Osteoblast (primary cell): ENCODE data around the gene ADGRB3. TPM values are rescaled to one million over a fixed set of nuclear protein-coding genes. Genes with fewer than 3 reads are reported as not detected.

Experiments
- DNase-seq: peaks from one replicate; pipeline ENCODE4 v3.0.0; 2011; ENCODE audit warnings: low spot score, mixed read lengths; ENCODE audit not compliant: insufficient read length; ENCODE audit errors: missing footprints
- H2AFZ ChIP-seq: 2 replicates; pipeline ENCODE4 v1.6.0; 2011; ENCODE audit warnings: mild to moderate bottlenecking, low read length
- H3K27ac ChIP-seq: 2 replicates; pipeline ENCODE4 v1.5.1; 2011; ENCODE audit warnings: mild to moderate bottlenecking, low read depth, low read length, moderate library complexity
- H3K27me3 ChIP-seq: 2 replicates; pipeline ENCODE4 v1.6.0; 2012; ENCODE audit warnings: mild to moderate bottlenecking, control low read depth, inconsistent platforms, low read length, moderate library complexity; ENCODE audit not compliant: insufficient read depth
- H3K36me3 ChIP-seq: 2 replicates; pipeline ENCODE4 v1.5.1; 2011; ENCODE audit warnings: mild to moderate bottlenecking, low read length, control low read depth, moderate library complexity; ENCODE audit not compliant: insufficient read depth
- H3K4me1 ChIP-seq: 2 replicates; pipeline ENCODE4 v1.5.1; 2011; ENCODE audit warnings: mild to moderate bottlenecking, low read length, control low read depth, moderate library complexity; ENCODE audit not compliant: insufficient read depth
- H3K4me2 ChIP-seq: 2 replicates; pipeline ENCODE4 v1.6.0; 2011; ENCODE audit warnings: mild to moderate bottlenecking, low read length; ENCODE audit not compliant: insufficient read depth
- H3K4me3 ChIP-seq: fragments of 200-600 bp; sonication (generic); 3 replicates; pipeline ENCODE4 v1.5.1; 2012; ENCODE audit warnings: mild to moderate bottlenecking, low read length, inconsistent platforms; ENCODE audit not compliant: insufficient read depth
- H3K79me2 ChIP-seq: 2 replicates; pipeline ENCODE4 v1.6.0; 2012; ENCODE audit warnings: mild to moderate bottlenecking, low read length, control low read depth, inconsistent platforms; ENCODE audit not compliant: insufficient read depth
- H3K9me3 ChIP-seq: 2 replicates; pipeline ENCODE4 v1.5.1; 2011; ENCODE audit warnings: low read depth, low read length, control low read depth
- H4K20me1 ChIP-seq: 2 replicates; pipeline ENCODE4 v1.6.0; 2012; ENCODE audit warnings: mild to moderate bottlenecking, low read length, control low read depth; ENCODE audit not compliant: insufficient read depth
- total RNA-seq: library from RNA; depleted of rRNA; stranded (reverse); fragments of >200 nt; gene quantifications from 2 replicates; pipeline ENCODE4 v1.2.3, GENCODE V29; 2012
- TF ChIP-seq, protein P1 (sequence below): IDR thresholded peaks from 2 replicates; pipeline ENCODE4 v1.5.1; 2011; ENCODE audit warnings: mild to moderate bottlenecking, low read depth, low read length, moderate library complexity; ENCODE audit errors: extremely low read depth

The ADGRB3 gene
- total RNA-seq, 1 donor = not detected

DNA sequence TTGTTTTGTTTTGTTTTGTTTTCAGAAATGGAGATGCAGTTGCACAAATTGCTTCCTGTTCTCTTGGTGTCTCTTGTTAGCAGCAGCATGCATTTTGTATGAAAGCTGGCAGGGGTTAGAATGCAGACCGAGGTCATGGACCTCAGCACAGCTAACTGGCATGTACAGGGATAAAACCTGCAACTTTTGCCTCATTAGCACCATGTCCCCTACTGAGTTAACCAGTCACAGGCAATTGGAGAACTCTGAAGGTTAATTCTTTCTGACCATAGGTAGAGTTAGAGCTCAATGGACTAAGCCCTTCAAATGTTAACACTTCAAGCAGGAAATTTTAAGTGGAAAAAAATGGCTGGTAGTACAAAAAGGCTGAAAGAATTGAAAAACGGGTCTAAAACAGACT lies 377.1 kb downstream of the ADGRB3 start:
- no peaks in the 10 kb centered on the region for H3K27me3 ChIP-seq
- H3K9me3 ChIP-seq = no peaks in the 10 kb centered on the region
- no peaks in the 10 kb centered on the region for H3K36me3 ChIP-seq
- H3K4me3 ChIP-seq = no peak overlapping the region
- H3K79me2 ChIP-seq = no peaks in the 10 kb centered on the region
- DNase-seq = peak; percentile 0
- no peaks in the 10 kb centered on the region for H3K4me1 ChIP-seq
- H2AFZ ChIP-seq = no peak overlapping the region
- TF ChIP-seq, protein P1, sequence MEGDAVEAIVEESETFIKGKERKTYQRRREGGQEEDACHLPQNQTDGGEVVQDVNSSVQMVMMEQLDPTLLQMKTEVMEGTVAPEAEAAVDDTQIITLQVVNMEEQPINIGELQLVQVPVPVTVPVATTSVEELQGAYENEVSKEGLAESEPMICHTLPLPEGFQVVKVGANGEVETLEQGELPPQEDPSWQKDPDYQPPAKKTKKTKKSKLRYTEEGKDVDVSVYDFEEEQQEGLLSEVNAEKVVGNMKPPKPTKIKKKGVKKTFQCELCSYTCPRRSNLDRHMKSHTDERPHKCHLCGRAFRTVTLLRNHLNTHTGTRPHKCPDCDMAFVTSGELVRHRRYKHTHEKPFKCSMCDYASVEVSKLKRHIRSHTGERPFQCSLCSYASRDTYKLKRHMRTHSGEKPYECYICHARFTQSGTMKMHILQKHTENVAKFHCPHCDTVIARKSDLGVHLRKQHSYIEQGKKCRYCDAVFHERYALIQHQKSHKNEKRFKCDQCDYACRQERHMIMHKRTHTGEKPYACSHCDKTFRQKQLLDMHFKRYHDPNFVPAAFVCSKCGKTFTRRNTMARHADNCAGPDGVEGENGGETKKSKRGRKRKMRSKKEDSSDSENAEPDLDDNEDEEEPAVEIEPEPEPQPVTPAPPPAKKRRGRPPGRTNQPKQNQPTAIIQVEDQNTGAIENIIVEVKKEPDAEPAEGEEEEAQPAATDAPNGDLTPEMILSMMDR = no peak
- no peak overlapping the region for H3K27ac ChIP-seq
- H4K20me1 ChIP-seq = no peaks in the 10 kb centered on the region
- no peak overlapping the region for H3K4me2 ChIP-seq

GRCh38 chr6:69012876-69013275 lies 377.8 kb downstream of the ADGRB3 start:
- TF ChIP-seq, protein P1 = no peak
- no peak for DNase-seq
- no peaks in the 10 kb centered on the region for H4K20me1 ChIP-seq
- H3K27ac ChIP-seq = no peak overlapping the region
- no peak overlapping the region for H3K4me2 ChIP-seq
- H3K4me3 ChIP-seq = no peak overlapping the region
- no peaks in the 10 kb centered on the region for H3K79me2 ChIP-seq
- H3K9me3 ChIP-seq = no peaks in the 10 kb centered on the region
- no peak overlapping the region for H2AFZ ChIP-seq
- H3K36me3 ChIP-seq = no peaks in the 10 kb centered on the region
- no peaks in the 10 kb centered on the region for H3K4me1 ChIP-seq
- no peaks in the 10 kb centered on the region for H3K27me3 ChIP-seq

DNA sequence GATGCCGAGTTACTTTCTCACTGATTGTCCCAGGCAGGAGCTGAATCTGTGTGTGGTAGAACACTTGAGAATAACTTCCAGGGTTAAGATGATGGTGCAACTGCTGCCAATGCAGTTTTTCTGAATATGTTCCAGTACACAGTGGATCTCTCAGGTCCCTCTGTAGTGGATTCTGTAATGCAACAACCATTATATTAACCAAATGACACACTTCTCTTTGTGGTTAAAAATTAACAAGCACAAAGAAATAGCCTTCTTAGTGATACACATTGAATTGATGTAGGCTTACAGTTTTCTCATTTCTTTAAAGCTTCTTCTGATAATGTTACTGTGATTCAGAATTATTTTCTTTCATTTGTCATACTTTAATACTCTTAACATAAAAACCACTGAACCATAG lies 383.8 kb downstream of the ADGRB3 start:
- no peaks in the 10 kb centered on the region for H4K20me1 ChIP-seq
- H3K27ac ChIP-seq = no peak overlapping the region
- H3K9me3 ChIP-seq = no peaks in the 10 kb centered on the region
- H3K4me2 ChIP-seq = no peak overlapping the region
- TF ChIP-seq, protein P1 = no peak
- no peaks in the 10 kb centered on the region for H3K27me3 ChIP-seq
- DNase-seq = no peak
- H3K36me3 ChIP-seq = no peaks in the 10 kb centered on the region
- no peak overlapping the region for H2AFZ ChIP-seq
- no peaks in the 10 kb centered on the region for H3K4me1 ChIP-seq
- no peaks in the 10 kb centered on the region for H3K79me2 ChIP-seq
- H3K4me3 ChIP-seq = no peak overlapping the region

- H4K20me1 ChIP-seq = no peaks in the 10 kb centered on the region
- TF ChIP-seq, protein P1 = no peak
- no peaks in the 10 kb centered on the region for H3K27me3 ChIP-seq
- no peak overlapping the region for H3K27ac ChIP-seq
- no peak for DNase-seq
- no peak overlapping the region for H3K4me2 ChIP-seq
- H3K79me2 ChIP-seq = no peaks in the 10 kb centered on the region
- H3K9me3 ChIP-seq = no peaks in the 10 kb centered on the region
- no peak overlapping the region for H3K4me3 ChIP-seq
- H3K36me3 ChIP-seq = no peaks in the 10 kb centered on the region
- no peak overlapping the region for H2AFZ ChIP-seq
- no peaks in the 10 kb centered on the region for H3K4me1 ChIP-seq
Observed at GRCh38 chr6:69019832-69020231, 384.8 kb downstream of the ADGRB3 start.
